GM19043 (cell line): Measurements from ENCODE around the gene SETD6.
A peak's percentile ranks its signal among the peaks of the same experiment; 100 is the strongest.

Experiments used
- ATAC-seq: cut with Tn5 transposase; IDR thresholded peaks from one replicate; pipeline ENCODE4 v1.9.1; 2021; ENCODE audit warnings: low read depth; ENCODE audit not compliant: unreplicated experiment

Gene SETD6

GRCh38 chr16:58492735-58493134, 22.6 kb upstream of the SETD6 start:
- no peak for ATAC-seq

GRCh38 chr16:58493756-58494431, 21.4 kb upstream of the SETD6 start:
- no peak for ATAC-seq

- peak; percentile 68 for ATAC-seq
These were observed 20.3 kb upstream of the SETD6 start for GRCh38 chr16:58494981-58495520.

GRCh38 chr16:58495521-58496331, 19.6 kb upstream of the SETD6 start:
- ATAC-seq: no peak

- ATAC-seq: no peak
These were observed 17.8 kb upstream of the SETD6 start for GRCh38 chr16:58497468-58497867.

- no peak for ATAC-seq
These were observed 17.4 kb upstream of the SETD6 start for GRCh38 chr16:58497935-58498334.

GRCh38 chr16:58498341-58499091, 16.8 kb upstream of the SETD6 start:
- ATAC-seq: no peak

- no peak for ATAC-seq
These were observed 16.2 kb upstream of the SETD6 start for GRCh38 chr16:58499092-58499511.

GRCh38 chr16:58499615-58500351, 15.5 kb upstream of the SETD6 start, which contains the start of gene NDRG4:
TSS of gene NDRG4 (plus strand) at chr16:58500143. CDS start at chr16:58500249, 106 bp downstream.
- ATAC-seq: peak; percentile 54

- no peak for ATAC-seq
These were observed 14.7 kb upstream of the SETD6 start for GRCh38 chr16:58500430-58501241.

GRCh38 chr16:58501242-58502131, 13.8 kb upstream of the SETD6 start:
- no peak for ATAC-seq

- ATAC-seq: no peak
These were observed 12.9 kb upstream of the SETD6 start for GRCh38 chr16:58502217-58502921.

- ATAC-seq: no peak
These were observed 12.0 kb upstream of the SETD6 start for GRCh38 chr16:58503166-58503862.

GRCh38 chr16:58503863-58504688, 11.2 kb upstream of the SETD6 start:
- ATAC-seq: no peak

- ATAC-seq: no peak
These were observed 8.8 kb upstream of the SETD6 start for GRCh38 chr16:58506241-58507194.
